Memory B cell (primary cell): Measurements from ENCODE around the gene IGFBP6.
A peak's percentile ranks its signal among the peaks of the same experiment; 100 is the strongest.

Experiments
- ATAC-seq: fragments of 150-1000 bp; cut with Tn5 transposase; 2 replicates; pipeline ENCODE4 v1.10.0; 2021; ENCODE audit warnings: low read depth, mild to moderate bottlenecking, moderate library complexity
- DNase-seq, 2 donors: peaks; one replicate each; pipeline ENCODE4 v3.0.0; 2022; ENCODE audit warnings: low spot score in 2 of 2
- H3K27ac Mint-ChIP-seq: one replicate; pipeline ENCODE4 v1.8.0; 2022; ENCODE audit warnings: mild to moderate bottlenecking, moderate library complexity, mixed read lengths
- H3K27me3 Mint-ChIP-seq: one replicate; pipeline ENCODE4 v1.8.0; 2022; ENCODE audit warnings: mixed read lengths
- H3K36me3 Mint-ChIP-seq: one replicate; pipeline ENCODE4 v1.8.0; 2022; ENCODE audit warnings: mild to moderate bottlenecking, mixed read lengths
- H3K4me1 Mint-ChIP-seq: one replicate; pipeline ENCODE4 v1.8.0; 2022; ENCODE audit warnings: mixed read lengths
- H3K4me3 Mint-ChIP-seq: one replicate; pipeline ENCODE4 v1.8.0; 2022; ENCODE audit warnings: mild to moderate bottlenecking, moderate library complexity, mixed read lengths
- H3K9me3 Mint-ChIP-seq: one replicate; pipeline ENCODE4 v1.8.0; 2022; ENCODE audit warnings: mixed read lengths

Gene IGFBP6

GRCh38 chr12:53073881-53074280 is 23.6 kb upstream of the IGFBP6 start:
- no peak for ATAC-seq
- Mint-ChIP-seq H3K4me3 (no peak overlapping the region), H3K27ac (no peak overlapping the region), H3K36me3 (peaks cover 35% of the 10 kb centered on the region), H3K9me3 (no peaks in the 10 kb centered on the region), H3K27me3 (no peaks in the 10 kb centered on the region), H3K4me1 (peaks cover 34% of the 10 kb centered on the region)
- DNase-seq, result no peak

GRCh38 chr12:53074283-53074998 is 23.0 kb upstream of the IGFBP6 start:
- H3K4me1 Mint-ChIP-seq, result peaks cover 36% of the 10 kb centered on the region
- H3K36me3 Mint-ChIP-seq, result peaks cover 35% of the 10 kb centered on the region
- no peak overlapping the region for H3K27ac Mint-ChIP-seq

DNA sequence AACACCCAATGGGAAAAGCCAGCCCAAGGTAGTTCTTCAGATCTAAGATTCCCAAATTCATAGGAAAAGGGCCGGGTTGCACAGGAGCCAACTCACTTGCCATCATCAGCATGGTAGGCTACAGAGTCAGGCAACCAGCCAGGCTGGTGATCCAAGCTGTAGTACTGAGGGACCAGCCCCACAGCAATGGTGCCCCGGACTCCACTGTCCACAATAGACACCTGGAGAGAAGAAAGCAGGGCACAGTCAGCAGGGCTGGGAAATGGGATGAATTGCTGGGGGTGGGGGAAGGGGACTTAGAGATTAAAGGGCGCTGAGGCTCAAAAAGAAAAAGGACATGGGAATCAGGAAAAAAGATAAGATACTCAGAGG is 22.5 kb upstream of the IGFBP6 start:
- no peaks in the 10 kb centered on the region for H3K27me3 Mint-ChIP-seq
- ATAC-seq, result no peak
- no peak for DNase-seq
- peaks cover 39% of the 10 kb centered on the region for H3K4me1 Mint-ChIP-seq
- H3K9me3 Mint-ChIP-seq, result no peaks in the 10 kb centered on the region
- H3K4me3 Mint-ChIP-seq, result no peak overlapping the region
- no peak overlapping the region for H3K27ac Mint-ChIP-seq
- peaks cover 35% of the 10 kb centered on the region for H3K36me3 Mint-ChIP-seq

More at GRCh38 chr12:53074283-53074998, 23.0 kb upstream of the IGFBP6 start:
- no peaks in the 10 kb centered on the region for H3K9me3 Mint-ChIP-seq
- DNase-seq (no peak), ATAC-seq (no peak)
- no peak overlapping the region for H3K4me3 Mint-ChIP-seq
- no peaks in the 10 kb centered on the region for H3K27me3 Mint-ChIP-seq

- Mint-ChIP-seq H3K27me3 (no peaks in the 10 kb centered on the region), H3K4me3 (no peak overlapping the region), H3K4me1 (peaks cover 37% of the 10 kb centered on the region), H3K9me3 (no peaks in the 10 kb centered on the region), H3K27ac (no peak overlapping the region), H3K36me3 (peaks cover 28% of the 10 kb centered on the region)
- DNase-seq (no peak), ATAC-seq (no peak)
Observed at GRCh38 chr12:53076461-53076860, 21.0 kb upstream of the IGFBP6 start.

GRCh38 chr12:53077030-53077429 is 20.4 kb upstream of the IGFBP6 start:
- H3K27ac Mint-ChIP-seq, result peak overlapping the region; percentile 9
- peak overlapping the region; percentile 8 for H3K4me3 Mint-ChIP-seq
- H3K9me3 Mint-ChIP-seq, result no peaks in the 10 kb centered on the region
- H3K36me3 Mint-ChIP-seq, result peaks cover 24% of the 10 kb centered on the region
- H3K27me3 Mint-ChIP-seq, result no peaks in the 10 kb centered on the region
- ATAC-seq (no peak), DNase-seq (no peak)
- H3K4me1 Mint-ChIP-seq, result peaks cover 35% of the 10 kb centered on the region

DNA sequence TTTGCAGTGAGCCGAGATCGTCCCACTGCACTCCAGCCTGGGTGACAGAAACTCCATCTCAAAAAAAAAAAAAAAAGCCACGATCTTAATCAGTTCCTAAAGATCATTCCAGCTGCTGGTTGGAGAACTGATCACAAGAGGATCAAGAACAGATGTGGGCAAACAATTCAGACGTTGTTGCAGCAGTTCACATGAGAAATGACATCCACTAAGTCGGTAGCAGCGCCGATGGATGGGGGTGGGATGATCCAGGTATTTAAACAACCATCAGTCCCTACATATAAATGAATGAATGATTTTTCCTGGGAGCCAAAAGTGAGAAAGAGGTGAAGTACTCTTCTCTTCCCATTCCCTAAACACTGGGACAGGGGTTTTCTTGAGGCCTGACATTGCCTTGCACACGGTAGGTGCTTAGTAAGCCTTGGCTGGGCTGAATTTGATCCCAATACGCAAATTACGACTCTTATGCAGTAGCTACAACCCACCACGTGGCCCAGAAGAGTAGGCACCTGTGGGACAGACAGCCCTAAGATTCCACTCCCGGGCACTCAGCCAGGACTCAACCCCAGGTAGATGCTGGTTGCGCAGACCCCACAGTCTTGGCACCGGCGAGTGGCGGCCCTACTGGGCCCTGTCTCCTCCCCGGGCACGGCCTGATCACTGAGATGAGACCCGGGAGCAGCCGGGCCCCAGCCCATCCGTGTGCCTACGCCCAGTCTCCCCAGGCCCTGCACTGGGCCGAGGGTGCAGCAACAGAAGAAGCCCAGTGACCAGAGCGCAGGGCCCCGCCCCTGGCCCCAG is 18.8 kb upstream of the IGFBP6 start:
- Mint-ChIP-seq H3K4me1 (peaks cover 27% of the 10 kb centered on the region), H3K4me3 (peak overlapping the region; percentile 92), H3K9me3 (no peaks in the 10 kb centered on the region), H3K27me3 (no peaks in the 10 kb centered on the region), H3K27ac (peak overlapping the region; percentile 96), H3K36me3 (peaks cover 18% of the 10 kb centered on the region)
- peak in 1 of 2 donors; percentile 25 for DNase-seq
- peak; percentile 50 for ATAC-seq

- Mint-ChIP-seq H3K27ac (peak within 1 kb of the TSS; percentile 96), H3K9me3 (no peaks in the 10 kb centered on the region), H3K4me3 (peak within 1 kb of the TSS; percentile 92), H3K4me1 (peaks cover 24% of the 10 kb centered on the region), H3K36me3 (peaks cover 14% of the 10 kb centered on the region), H3K27me3 (no peaks in the 10 kb centered on the region)
- peak; percentile 95 for ATAC-seq
- DNase-seq, result peak; percentile 98 to 99
Observed at GRCh38 chr12:53079226-53080117, 18.0 kb upstream of the IGFBP6 start, which contains the start of gene SPRYD3. SPRYD3 (minus strand) TSS chr12:53079390; CDS start chr12:53079333, 57 bp downstream.

DNA sequence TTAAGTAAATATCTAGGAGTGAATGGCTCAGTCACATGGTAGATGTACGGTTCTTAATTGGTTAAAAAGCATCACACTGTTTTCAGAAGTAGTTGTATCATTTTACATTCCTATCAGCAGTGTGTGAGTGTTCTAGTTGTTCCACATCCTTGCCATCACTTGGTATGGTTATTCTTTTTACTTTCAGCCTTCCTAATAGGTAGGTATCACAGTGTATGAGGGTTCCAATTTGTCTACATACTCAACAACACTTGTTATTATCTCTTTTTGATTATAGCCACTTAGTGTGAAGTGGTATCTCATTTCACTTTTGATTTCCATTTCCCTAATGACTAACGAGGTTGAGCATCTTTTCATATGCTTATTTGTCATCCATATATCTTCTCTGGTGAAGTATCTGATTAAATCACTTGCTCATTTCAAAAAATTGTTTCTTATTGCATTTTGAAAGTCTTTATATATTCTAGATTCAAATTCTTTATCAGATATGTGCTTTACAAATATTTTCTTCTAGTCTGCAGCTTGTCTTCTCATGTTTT is 14.8 kb upstream of the IGFBP6 start:
- H3K27me3 Mint-ChIP-seq, result peaks cover 5% of the 10 kb centered on the region
- DNase-seq (no peak), ATAC-seq (no peak)
- no peak overlapping the region for H3K27ac Mint-ChIP-seq
- H3K36me3 Mint-ChIP-seq, result no peaks in the 10 kb centered on the region
- H3K4me1 Mint-ChIP-seq, result peaks cover 10% of the 10 kb centered on the region
- no peaks in the 10 kb centered on the region for H3K9me3 Mint-ChIP-seq
- H3K4me3 Mint-ChIP-seq, result no peak overlapping the region

GRCh38 chr12:53086361-53086760 is 11.1 kb upstream of the IGFBP6 start:
- Mint-ChIP-seq H3K9me3 (no peaks in the 10 kb centered on the region), H3K4me3 (no peak overlapping the region), H3K27me3 (peaks cover 6% of the 10 kb centered on the region), H3K36me3 (no peaks in the 10 kb centered on the region), H3K4me1 (no peaks in the 10 kb centered on the region), H3K27ac (no peak overlapping the region)
- ATAC-seq (no peak), DNase-seq (no peak)

DNA sequence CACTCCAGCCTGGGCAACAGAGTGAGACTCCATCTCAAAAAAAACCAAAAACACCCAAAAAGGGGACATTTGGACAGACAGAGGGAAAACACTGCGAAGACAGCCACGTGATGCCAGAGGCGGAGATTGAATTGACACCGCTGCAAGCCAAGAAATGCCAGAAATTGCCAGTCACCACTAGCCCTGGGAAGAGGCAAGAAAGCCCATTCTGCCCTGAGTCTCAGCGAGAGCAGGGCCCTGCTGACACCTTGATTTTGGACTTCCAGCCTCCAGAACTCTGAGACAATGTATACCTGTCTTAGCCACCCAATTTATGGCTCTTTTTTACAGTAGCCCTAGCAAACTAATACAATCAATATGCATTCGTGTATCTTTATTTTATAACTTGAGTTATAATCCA is 7.4 kb upstream of the IGFBP6 start:
- Mint-ChIP-seq H3K9me3 (no peaks in the 10 kb centered on the region), H3K36me3 (no peaks in the 10 kb centered on the region), H3K4me3 (no peak overlapping the region), H3K4me1 (peaks cover 2% of the 10 kb centered on the region), H3K27ac (no peak overlapping the region), H3K27me3 (peaks cover 11% of the 10 kb centered on the region)
- DNase-seq, result no peak
- ATAC-seq, result no peak

DNA sequence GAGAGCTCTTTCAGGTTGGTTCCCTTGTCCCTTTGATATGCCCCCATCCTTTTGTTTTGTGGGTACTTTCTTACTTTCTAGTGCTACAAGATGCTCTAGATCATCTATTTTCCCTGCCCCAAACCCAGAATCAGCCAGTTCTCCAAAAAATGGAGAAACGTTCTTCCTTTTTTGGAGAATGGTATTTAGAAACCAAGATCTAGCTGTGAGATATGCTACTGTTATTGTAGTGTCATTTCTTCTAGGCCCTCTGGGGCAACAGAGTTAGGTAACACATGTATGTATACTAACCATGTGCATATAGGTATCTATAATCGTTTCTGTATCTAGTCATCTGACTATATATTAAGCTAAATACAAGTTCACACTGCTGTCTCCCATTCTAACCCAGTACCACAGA is 6.9 kb upstream of the IGFBP6 start:
- no peak overlapping the region for H3K4me3 Mint-ChIP-seq
- H3K9me3 Mint-ChIP-seq, result no peaks in the 10 kb centered on the region
- H3K4me1 Mint-ChIP-seq, result peaks cover 2% of the 10 kb centered on the region
- DNase-seq, result no peak
- no peaks in the 10 kb centered on the region for H3K36me3 Mint-ChIP-seq
- no peak for ATAC-seq
- no peak overlapping the region for H3K27ac Mint-ChIP-seq
- peaks cover 11% of the 10 kb centered on the region for H3K27me3 Mint-ChIP-seq

GRCh38 chr12:53091756-53092155 is 5.7 kb upstream of the IGFBP6 start:
- H3K4me1 Mint-ChIP-seq, result peaks cover 2% of the 10 kb centered on the region
- ATAC-seq (no peak), DNase-seq (no peak)
- no peaks in the 10 kb centered on the region for H3K9me3 Mint-ChIP-seq
- peaks cover 8% of the 10 kb centered on the region for H3K27me3 Mint-ChIP-seq
- no peaks in the 10 kb centered on the region for H3K36me3 Mint-ChIP-seq
- H3K4me3 Mint-ChIP-seq, result no peak overlapping the region
- H3K27ac Mint-ChIP-seq, result no peak overlapping the region

DNA sequence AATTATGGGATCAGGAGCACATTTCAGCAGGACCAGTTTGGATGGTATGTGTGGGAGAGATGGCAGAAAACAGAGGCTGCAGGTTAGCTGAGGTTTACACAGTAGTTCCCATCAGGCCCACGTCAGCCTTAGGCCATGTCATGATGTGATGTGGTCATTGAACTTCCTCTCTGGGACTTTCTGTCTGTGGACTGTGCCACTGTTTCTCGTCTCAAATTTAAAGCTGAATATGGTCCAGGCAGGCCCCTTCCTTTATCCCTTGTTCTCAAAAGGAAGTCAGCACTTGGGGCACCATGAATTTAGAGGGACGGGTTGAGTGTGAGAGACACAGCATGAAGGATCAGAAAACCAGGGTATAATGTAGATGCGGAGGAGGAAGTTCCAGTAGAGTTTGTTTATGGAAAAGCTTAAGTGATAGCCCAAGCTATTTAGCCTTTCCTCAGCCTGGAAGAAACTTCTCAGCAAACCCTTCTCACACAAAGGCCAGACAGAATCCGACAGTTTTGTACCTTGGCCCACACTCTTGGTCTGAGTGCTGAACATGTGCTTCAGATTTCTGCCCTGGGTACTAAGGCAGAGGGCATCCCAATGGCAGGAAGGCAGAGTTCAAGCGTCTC is 3.6 kb upstream of the IGFBP6 start:
- H3K27me3 Mint-ChIP-seq, result peaks cover 9% of the 10 kb centered on the region
- H3K4me3 Mint-ChIP-seq, result no peak overlapping the region
- no peaks in the 10 kb centered on the region for H3K9me3 Mint-ChIP-seq
- no peaks in the 10 kb centered on the region for H3K36me3 Mint-ChIP-seq
- H3K27ac Mint-ChIP-seq, result no peak overlapping the region
- peaks cover 17% of the 10 kb centered on the region for H3K4me1 Mint-ChIP-seq
- ATAC-seq (no peak), DNase-seq (no peak)
